GM10266 (cell line): ENCODE measurements around the gene RRAGD.

ENCODE experiments used
- DNase-seq: peaks from one replicate; pipeline ENCODE4 v3.0.0; 2012; ENCODE audit errors: extremely low spot score
- CTCF ChIP-seq: IDR thresholded peaks from 2 replicates; pipeline ENCODE4 v1.5.1; 2012; ENCODE audit warnings: mild to moderate bottlenecking, low read depth; ENCODE audit not compliant: control insufficient read depth, insufficient read depth; ENCODE audit errors: missing control alignments

The RRAGD gene

DNA sequence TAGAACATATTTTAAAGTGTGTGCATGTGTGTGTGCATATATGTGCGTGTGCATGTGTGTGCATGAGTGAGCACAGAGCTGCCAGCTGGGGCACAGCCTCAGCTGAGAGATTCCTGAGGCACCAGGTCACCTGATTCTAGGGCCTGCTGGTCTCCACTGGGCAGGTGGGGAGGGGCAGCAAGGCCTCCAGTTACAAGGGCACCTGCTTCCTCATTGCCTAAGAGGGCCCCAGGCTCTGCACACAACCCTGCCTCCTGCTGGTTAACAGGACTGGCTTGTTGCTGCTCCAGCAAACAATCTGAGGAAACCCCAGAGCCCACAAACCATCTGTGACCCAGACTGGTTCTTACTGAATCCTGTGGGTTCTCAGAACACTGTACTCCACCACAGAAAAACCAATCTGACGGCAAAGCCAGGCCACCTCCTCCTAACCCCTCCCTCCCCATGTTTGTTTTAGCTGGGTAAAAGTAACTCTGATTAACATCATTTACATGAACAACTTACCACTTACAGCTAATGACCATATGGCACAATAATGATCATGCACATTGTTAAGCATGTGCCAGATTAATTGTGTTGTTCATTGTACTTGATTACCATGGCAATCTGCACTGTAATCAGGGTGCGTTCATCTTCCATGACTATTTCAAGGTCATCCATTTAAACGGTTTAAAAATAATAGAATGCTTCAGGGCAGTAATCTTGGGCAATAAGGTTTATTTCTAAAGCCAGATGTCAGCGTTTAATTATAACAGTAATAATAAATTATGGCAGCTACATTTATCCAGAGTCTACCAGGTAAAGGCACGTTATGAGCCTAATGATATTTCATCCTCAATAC lies 36.4 kb downstream of the RRAGD start:
- peak; percentile 38 for DNase-seq

GRCh38 chr6:89372506-89372901 lies 39.6 kb downstream of the RRAGD start:
- DNase-seq = no peak
- no peak for TF ChIP-seq CTCF

More for the DNA sequence above, 36.4 kb downstream of the RRAGD start:
- peak; percentile 58 for TF ChIP-seq CTCF

DNA sequence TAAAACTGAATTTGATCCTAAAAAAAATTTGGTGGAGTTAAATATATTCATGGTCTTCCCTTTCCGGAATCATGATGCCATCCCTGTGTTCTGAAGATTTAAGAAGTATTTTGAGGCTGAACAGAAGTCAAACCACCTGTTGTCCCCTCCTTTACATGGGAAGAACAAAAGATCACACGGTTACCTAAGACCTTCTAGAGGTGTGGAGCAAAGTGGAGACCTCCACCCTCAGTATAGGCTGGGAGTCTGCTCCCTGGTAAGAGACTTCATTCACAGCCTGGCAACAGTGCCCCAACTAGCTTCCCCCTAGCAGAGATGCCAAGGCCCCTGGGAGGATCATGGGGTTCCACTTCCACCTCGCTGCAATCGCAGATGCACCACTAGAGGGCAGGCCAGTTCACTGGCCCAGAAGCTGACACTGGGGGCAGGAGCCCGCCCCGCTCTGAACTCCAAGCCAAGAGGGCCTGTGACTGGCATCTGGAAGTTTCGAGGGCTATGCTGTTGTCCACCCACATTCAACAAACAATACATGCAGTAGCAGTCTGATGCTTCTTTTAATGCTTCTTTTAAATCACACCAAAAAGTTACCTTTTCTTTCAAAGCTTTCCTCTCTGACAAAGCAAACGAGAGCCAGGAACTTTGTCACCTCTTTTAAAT lies 40.1 kb downstream of the RRAGD start:
- TF ChIP-seq CTCF = peak; percentile 93
- peak; percentile 66 for DNase-seq

DNA sequence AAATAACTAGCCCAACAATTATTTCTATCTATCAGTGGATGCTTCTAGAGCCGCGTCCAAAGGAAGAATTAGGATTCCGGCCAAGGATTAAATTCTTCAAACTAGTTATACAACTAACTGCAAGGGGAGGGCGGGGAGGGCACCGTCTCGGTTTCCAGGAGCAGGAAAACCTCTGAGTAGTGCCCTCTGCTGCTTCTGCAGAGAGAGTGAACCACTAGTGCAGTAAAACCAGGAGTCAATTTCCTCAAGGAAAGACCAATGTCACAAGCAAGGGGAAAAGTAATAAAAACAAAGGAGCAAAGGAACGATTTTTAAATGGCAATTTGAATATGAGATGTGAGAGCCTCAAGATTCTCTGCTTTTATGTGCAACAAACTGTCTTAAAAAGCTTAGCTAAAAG lies 43.1 kb downstream of the RRAGD start:
- peak; percentile 47 for TF ChIP-seq CTCF
- DNase-seq = no peak

DNA sequence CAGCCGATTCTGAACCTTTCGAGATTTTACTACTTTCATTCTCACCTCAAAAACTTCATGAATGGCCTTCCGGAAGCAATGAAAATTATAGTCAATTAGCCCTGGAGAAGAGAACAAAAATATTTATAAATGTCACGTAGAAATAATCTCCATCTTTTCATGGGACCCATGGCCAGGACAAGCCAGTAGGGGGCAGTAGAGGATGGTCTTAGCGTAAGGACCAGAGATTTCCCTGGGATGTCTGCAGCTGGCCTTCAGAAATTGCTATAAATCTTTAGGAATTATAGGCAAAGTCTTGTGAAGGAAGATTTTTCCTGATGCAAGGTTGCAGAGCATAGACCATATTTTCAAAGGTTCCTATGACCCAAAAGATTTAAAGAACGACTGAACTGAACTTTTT lies 44.0 kb downstream of the RRAGD start:
- no peak for DNase-seq
- peak; percentile 78 for TF ChIP-seq CTCF

GRCh38 chr6:89364586-89364985 lies 47.5 kb downstream of the RRAGD start:
- no peak for DNase-seq
- no peak for TF ChIP-seq CTCF

GRCh38 chr6:89361171-89361570 lies 50.9 kb downstream of the RRAGD start:
- TF ChIP-seq CTCF = no peak
- DNase-seq = no peak
